Measurements from ENCODE around the gene WDR89.

The WDR89 gene

DNA sequence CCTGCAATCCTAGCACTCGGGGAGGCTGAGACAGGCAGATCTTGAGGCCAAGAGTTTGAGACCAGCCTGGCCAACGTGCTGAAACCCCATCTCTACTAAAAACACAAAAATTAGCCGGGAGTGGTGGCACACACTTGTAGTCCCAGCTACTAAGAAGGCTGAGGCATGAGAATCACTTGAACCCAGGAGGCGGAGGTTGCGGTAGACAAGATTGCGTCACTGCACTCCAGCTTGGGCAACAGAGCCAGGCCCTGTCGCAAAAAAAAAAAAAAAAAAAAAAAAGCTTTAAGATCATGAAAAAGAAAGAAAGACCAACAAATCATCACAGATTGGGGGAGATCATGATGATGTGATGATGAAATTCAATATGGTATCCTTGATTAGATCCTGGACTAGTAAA, 30.6 kb downstream of the WDR89 start:
- no peak overlapping the region for H3K27ac ChIP-seq (replicated peaks; ENCODE audit: low read length)
- peaks cover 0 to 5% of the 10 kb centered on the region in 2 donors for H3K9me3 ChIP-seq (replicated peaks in 1 of 2; ENCODE audit: control insufficient read depth in 2 of 2, insufficient read depth in 1 of 2, low read depth in 1 of 2, low read length in 2 of 2)
- H3K27me3 ChIP-seq (ENCODE audit: control insufficient read depth in 3 of 3, insufficient read depth in 3 of 3, low read depth in 1 of 3, low read length in 3 of 3), result no peaks in the 10 kb centered on the region
- no peak overlapping the region for H2AFZ ChIP-seq (ENCODE audit: low read length)
- H4K8ac ChIP-seq (ENCODE audit: low read depth, low read length), result no peak overlapping the region
- WGBS, 2 donors (ENCODE audit: extremely low coverage in 2 of 2, insufficient read length in 2 of 2, insufficient replicate concordance in 1 of 2), result no CpG with 5 or more reads among the region's 7 CpGs
- no peak overlapping the region for H3K9ac ChIP-seq (ENCODE audit: low read depth, low read length, poor library complexity)
- H3K4ac ChIP-seq (ENCODE audit: low read length), result no peak overlapping the region
- no peak overlapping the region for H2BK15ac ChIP-seq (ENCODE audit: low read length)
- H3K23ac ChIP-seq (ENCODE audit: low read depth, low read length, poor library complexity), result no peak overlapping the region
- H3K79me1 ChIP-seq (ENCODE audit: low read depth, low read length), result peaks cover 2% of the 10 kb centered on the region
- H3K4me2 ChIP-seq (ENCODE audit: insufficient read depth, low read length, poor library complexity, severe bottlenecking), result no peak overlapping the region
- no peak overlapping the region for H3K4me3 ChIP-seq (ENCODE audit: low read length in 2 of 2)
- no peak overlapping the region for H3K14ac ChIP-seq (ENCODE audit: low read length)
- H3K4me1 ChIP-seq (ENCODE audit: control insufficient read depth in 2 of 2, insufficient read depth in 1 of 2, low read depth in 1 of 2, low read length in 2 of 2), result no peaks in the 10 kb centered on the region
- no peak for DNase-seq (ENCODE audit: low spot score)
- no peak overlapping the region for H2BK5ac ChIP-seq (ENCODE audit: low read length)
- H3K36me3 ChIP-seq (replicated peaks in 1 of 2; ENCODE audit: control insufficient read depth in 2 of 2, insufficient read depth in 2 of 2, low read length in 2 of 2), result peaks cover 0 to 25% of the 10 kb centered on the region in 2 donors
- H2AK5ac ChIP-seq (ENCODE audit: low read depth, low read length), result no peak overlapping the region
- H3K18ac ChIP-seq (ENCODE audit: low read length), result no peak overlapping the region
- no peak overlapping the region for H2BK12ac ChIP-seq (ENCODE audit: low read length)
- no peak overlapping the region for H4K91ac ChIP-seq (ENCODE audit: low read depth, low read length, poor library complexity)
- no peak overlapping the region for H2BK120ac ChIP-seq (ENCODE audit: low read depth, low read length)

DNA sequence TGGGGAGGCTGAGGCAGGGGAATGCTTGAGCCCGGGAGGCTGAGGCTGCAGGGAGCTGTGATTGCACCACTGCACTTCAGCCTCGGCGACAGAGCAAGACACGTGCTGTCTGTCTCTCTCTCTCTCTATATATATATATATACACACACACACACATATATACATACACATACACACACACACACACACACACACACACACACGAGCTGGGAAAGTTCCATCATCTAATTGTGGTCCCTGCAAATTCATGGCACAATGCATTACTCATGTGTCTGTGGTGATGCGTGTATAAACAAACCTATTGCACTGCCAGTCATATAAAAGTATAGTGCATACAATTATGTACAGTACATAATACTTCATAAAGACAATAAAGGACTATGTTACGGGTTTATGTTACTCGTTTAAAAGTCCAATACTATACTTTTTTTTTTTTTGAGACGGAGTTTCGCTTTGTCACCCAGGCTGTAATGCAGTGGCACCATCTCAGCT, 36.6 kb downstream of the WDR89 start:
- H3K18ac ChIP-seq (ENCODE audit: low read length), result no peak overlapping the region
- no peak overlapping the region for H4K91ac ChIP-seq (ENCODE audit: low read depth, low read length, poor library complexity)
- DNase-seq (ENCODE audit: low spot score), result no peak
- no CpG with 5 or more reads among the region's 10 CpGs for WGBS, 2 donors (ENCODE audit: extremely low coverage in 2 of 2, insufficient read length in 2 of 2, insufficient replicate concordance in 1 of 2)
- H3K27me3 ChIP-seq (ENCODE audit: control insufficient read depth in 3 of 3, insufficient read depth in 3 of 3, low read depth in 1 of 3, low read length in 3 of 3), result no peaks in the 10 kb centered on the region
- no peak overlapping the region for H2BK15ac ChIP-seq (ENCODE audit: low read length)
- H3K14ac ChIP-seq (ENCODE audit: low read length), result no peak overlapping the region
- H3K4me1 ChIP-seq (ENCODE audit: control insufficient read depth in 2 of 2, insufficient read depth in 1 of 2, low read depth in 1 of 2, low read length in 2 of 2), result no peaks in the 10 kb centered on the region
- no peak overlapping the region for H2BK12ac ChIP-seq (ENCODE audit: low read length)
- no peak overlapping the region for H3K23ac ChIP-seq (ENCODE audit: low read depth, low read length, poor library complexity)
- H3K9ac ChIP-seq (ENCODE audit: low read depth, low read length, poor library complexity), result no peak overlapping the region
- H3K27ac ChIP-seq (replicated peaks; ENCODE audit: low read length), result no peak overlapping the region
- H3K9me3 ChIP-seq (replicated peaks in 1 of 2; ENCODE audit: control insufficient read depth in 2 of 2, insufficient read depth in 1 of 2, low read depth in 1 of 2, low read length in 2 of 2), result peaks cover 0 to 2% of the 10 kb centered on the region in 2 donors
- H4K8ac ChIP-seq (ENCODE audit: low read depth, low read length), result no peak overlapping the region
- H3K36me3 ChIP-seq (replicated peaks in 1 of 2; ENCODE audit: control insufficient read depth in 2 of 2, insufficient read depth in 2 of 2, low read length in 2 of 2), result peaks cover 6 to 39% of the 10 kb centered on the region in 2 donors
- H2BK5ac ChIP-seq (ENCODE audit: low read length), result no peak overlapping the region
- H2BK120ac ChIP-seq (ENCODE audit: low read depth, low read length), result no peak overlapping the region
- H3K4ac ChIP-seq (ENCODE audit: low read length), result no peak overlapping the region
- no peak overlapping the region for H2AFZ ChIP-seq (ENCODE audit: low read length)
- no peak overlapping the region for H2AK5ac ChIP-seq (ENCODE audit: low read depth, low read length)
- peaks cover 4% of the 10 kb centered on the region for H3K79me1 ChIP-seq (ENCODE audit: low read depth, low read length)
- no peak overlapping the region for H3K4me2 ChIP-seq (ENCODE audit: insufficient read depth, low read length, poor library complexity, severe bottlenecking)
- no peak overlapping the region for H3K4me3 ChIP-seq (ENCODE audit: low read length in 2 of 2)

DNA sequence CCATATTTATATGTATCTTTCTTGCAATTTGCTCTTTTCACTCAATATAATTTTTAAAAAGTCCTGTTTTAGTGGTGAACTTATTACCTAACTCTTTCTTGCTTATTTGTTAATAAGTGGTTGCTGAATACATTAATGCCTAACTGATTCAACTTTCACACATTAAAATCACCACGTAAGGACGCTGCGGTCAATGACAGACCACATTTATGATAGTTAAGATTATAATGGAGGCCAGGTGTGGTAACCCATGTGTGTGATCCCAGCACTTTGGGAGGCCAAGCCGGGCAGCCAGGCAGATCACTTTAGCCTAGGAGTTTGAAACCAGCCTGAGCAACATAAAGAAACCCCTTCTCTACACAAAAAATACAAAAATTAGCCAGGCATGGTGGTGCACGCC, 37.0 kb downstream of the WDR89 start:
- Histone ChIP-seq H3K9me3 (replicated peaks in 1 of 2; ENCODE audit: control insufficient read depth in 2 of 2, insufficient read depth in 1 of 2, low read depth in 1 of 2, low read length in 2 of 2) (peaks cover 0 to 4% of the 10 kb centered on the region in 2 donors), H3K4ac (ENCODE audit: low read length) (no peak overlapping the region), H3K27me3 (ENCODE audit: control insufficient read depth in 3 of 3, insufficient read depth in 3 of 3, low read depth in 1 of 3, low read length in 3 of 3) (no peaks in the 10 kb centered on the region), H3K4me2 (ENCODE audit: insufficient read depth, low read length, poor library complexity, severe bottlenecking) (no peak overlapping the region), H3K23ac (ENCODE audit: low read depth, low read length, poor library complexity) (no peak overlapping the region), H3K9ac (ENCODE audit: low read depth, low read length, poor library complexity) (no peak overlapping the region), H4K91ac (ENCODE audit: low read depth, low read length, poor library complexity) (no peak overlapping the region), H3K4me3 (ENCODE audit: low read length in 2 of 2) (no peak overlapping the region), H2AK5ac (ENCODE audit: low read depth, low read length) (no peak overlapping the region), H2BK15ac (ENCODE audit: low read length) (no peak overlapping the region), H2BK5ac (ENCODE audit: low read length) (no peak overlapping the region), H3K14ac (ENCODE audit: low read length) (no peak overlapping the region), H3K27ac (replicated peaks; ENCODE audit: low read length) (no peak overlapping the region), H4K8ac (ENCODE audit: low read depth, low read length) (no peak overlapping the region), H2AFZ (ENCODE audit: low read length) (no peak overlapping the region), H3K18ac (ENCODE audit: low read length) (no peak overlapping the region), H3K36me3 (replicated peaks in 1 of 2; ENCODE audit: control insufficient read depth in 2 of 2, insufficient read depth in 2 of 2, low read length in 2 of 2) (peaks cover 6 to 44% of the 10 kb centered on the region in 2 donors), H2BK12ac (ENCODE audit: low read length) (no peak overlapping the region), H2BK120ac (ENCODE audit: low read depth, low read length) (no peak overlapping the region), H3K79me1 (ENCODE audit: low read depth, low read length) (peaks cover 4% of the 10 kb centered on the region), H3K4me1 (ENCODE audit: control insufficient read depth in 2 of 2, insufficient read depth in 1 of 2, low read depth in 1 of 2, low read length in 2 of 2) (no peaks in the 10 kb centered on the region)
- no peak for DNase-seq (ENCODE audit: low spot score)
- no CpG with 5 or more reads among the region's 5 CpGs for WGBS, 2 donors (ENCODE audit: extremely low coverage in 2 of 2, insufficient read length in 2 of 2, insufficient replicate concordance in 1 of 2)

GRCh38 chr14:63603749-63604277, 37.9 kb downstream of the WDR89 start:
- Histone ChIP-seq H3K14ac (ENCODE audit: low read length) (no peak overlapping the region), H3K9ac (ENCODE audit: low read depth, low read length, poor library complexity) (no peak overlapping the region), H2BK12ac (ENCODE audit: low read length) (no peak overlapping the region), H3K4ac (ENCODE audit: low read length) (no peak overlapping the region), H2AK5ac (ENCODE audit: low read depth, low read length) (no peak overlapping the region), H3K18ac (ENCODE audit: low read length) (no peak overlapping the region), H3K79me1 (ENCODE audit: low read depth, low read length) (peaks cover 4% of the 10 kb centered on the region), H3K4me2 (ENCODE audit: insufficient read depth, low read length, poor library complexity, severe bottlenecking) (no peak overlapping the region), H3K36me3 (replicated peaks in 1 of 2; ENCODE audit: control insufficient read depth in 2 of 2, insufficient read depth in 2 of 2, low read length in 2 of 2) (peaks cover 7 to 50% of the 10 kb centered on the region in 2 donors), H4K91ac (ENCODE audit: low read depth, low read length, poor library complexity) (no peak overlapping the region), H2AFZ (ENCODE audit: low read length) (no peak overlapping the region), H3K4me1 (ENCODE audit: control insufficient read depth in 2 of 2, insufficient read depth in 1 of 2, low read depth in 1 of 2, low read length in 2 of 2) (no peaks in the 10 kb centered on the region), H3K27ac (replicated peaks; ENCODE audit: low read length) (no peak overlapping the region), H2BK120ac (ENCODE audit: low read depth, low read length) (no peak overlapping the region), H4K8ac (ENCODE audit: low read depth, low read length) (no peak overlapping the region), H3K23ac (ENCODE audit: low read depth, low read length, poor library complexity) (no peak overlapping the region), H2BK15ac (ENCODE audit: low read length) (no peak overlapping the region), H3K4me3 (ENCODE audit: low read length in 2 of 2) (no peak overlapping the region), H3K9me3 (replicated peaks in 1 of 2; ENCODE audit: control insufficient read depth in 2 of 2, insufficient read depth in 1 of 2, low read depth in 1 of 2, low read length in 2 of 2) (peaks cover 0 to 10% of the 10 kb centered on the region in 2 donors), H2BK5ac (ENCODE audit: low read length) (no peak overlapping the region), H3K27me3 (ENCODE audit: control insufficient read depth in 3 of 3, insufficient read depth in 3 of 3, low read depth in 1 of 3, low read length in 3 of 3) (no peaks in the 10 kb centered on the region)
- no CpG with 5 or more reads among the region's 5 CpGs for WGBS, 2 donors (ENCODE audit: extremely low coverage in 2 of 2, insufficient read length in 2 of 2, insufficient replicate concordance in 1 of 2)
- no peak for DNase-seq (ENCODE audit: low spot score)
